ENCODE measurements around the gene UQCC5.

DNA sequence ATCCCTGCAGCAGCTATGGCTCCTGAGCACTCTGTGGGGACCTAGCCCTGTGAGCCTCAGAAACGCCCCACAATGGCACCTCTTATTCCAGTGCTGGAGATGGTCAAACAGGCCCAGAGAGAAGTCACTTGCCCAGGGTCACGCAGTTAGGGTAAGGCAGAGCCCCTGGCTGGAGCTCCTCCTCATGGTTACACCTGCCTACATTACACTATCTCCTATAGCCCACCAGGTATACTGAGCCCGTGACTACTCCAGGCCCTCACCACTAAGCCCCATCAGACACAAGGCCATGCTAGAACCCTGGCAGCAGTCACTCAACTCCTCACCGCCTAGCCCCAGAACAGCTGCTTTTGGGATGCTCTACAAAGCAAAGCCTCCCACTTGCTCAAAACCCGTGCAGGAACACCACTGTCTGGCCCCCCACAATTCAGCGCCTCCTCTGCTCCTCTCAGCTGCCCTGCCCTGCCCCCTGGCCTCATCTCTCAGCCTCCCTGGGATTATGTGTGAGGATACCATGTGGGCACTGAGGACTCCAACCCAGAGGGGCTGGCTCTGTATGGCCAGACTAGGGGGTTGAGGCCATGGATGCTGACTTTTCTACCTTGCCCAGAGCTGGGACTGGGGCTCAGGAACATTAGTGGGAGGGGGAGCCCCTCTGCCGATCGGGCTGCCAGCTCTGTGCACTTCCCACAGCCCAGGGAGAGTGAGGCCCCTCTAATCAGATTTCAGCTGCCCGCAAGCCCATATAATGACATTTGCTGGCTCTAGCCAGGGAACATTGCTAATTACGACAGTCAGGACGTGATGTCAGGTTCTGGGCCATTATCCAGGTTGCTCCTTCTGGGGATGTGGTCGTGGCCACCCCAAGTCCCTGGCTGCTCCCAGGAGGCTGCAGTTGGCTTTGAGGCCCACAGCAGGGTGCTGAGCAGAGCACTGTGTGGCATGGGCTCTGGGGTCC lies 6.8 kb upstream of the UQCC5 start:
- TF ChIP-seq, protein P1, sequence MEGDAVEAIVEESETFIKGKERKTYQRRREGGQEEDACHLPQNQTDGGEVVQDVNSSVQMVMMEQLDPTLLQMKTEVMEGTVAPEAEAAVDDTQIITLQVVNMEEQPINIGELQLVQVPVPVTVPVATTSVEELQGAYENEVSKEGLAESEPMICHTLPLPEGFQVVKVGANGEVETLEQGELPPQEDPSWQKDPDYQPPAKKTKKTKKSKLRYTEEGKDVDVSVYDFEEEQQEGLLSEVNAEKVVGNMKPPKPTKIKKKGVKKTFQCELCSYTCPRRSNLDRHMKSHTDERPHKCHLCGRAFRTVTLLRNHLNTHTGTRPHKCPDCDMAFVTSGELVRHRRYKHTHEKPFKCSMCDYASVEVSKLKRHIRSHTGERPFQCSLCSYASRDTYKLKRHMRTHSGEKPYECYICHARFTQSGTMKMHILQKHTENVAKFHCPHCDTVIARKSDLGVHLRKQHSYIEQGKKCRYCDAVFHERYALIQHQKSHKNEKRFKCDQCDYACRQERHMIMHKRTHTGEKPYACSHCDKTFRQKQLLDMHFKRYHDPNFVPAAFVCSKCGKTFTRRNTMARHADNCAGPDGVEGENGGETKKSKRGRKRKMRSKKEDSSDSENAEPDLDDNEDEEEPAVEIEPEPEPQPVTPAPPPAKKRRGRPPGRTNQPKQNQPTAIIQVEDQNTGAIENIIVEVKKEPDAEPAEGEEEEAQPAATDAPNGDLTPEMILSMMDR (IDR thresholded peaks at IDR 0.05; ENCODE audit: poor library complexity, severe bottlenecking): no peak
- no peak for TF ChIP-seq TAF1 (IDR thresholded peaks at IDR 0.05; ENCODE audit: low read depth)
- TF ChIP-seq, protein P2, sequence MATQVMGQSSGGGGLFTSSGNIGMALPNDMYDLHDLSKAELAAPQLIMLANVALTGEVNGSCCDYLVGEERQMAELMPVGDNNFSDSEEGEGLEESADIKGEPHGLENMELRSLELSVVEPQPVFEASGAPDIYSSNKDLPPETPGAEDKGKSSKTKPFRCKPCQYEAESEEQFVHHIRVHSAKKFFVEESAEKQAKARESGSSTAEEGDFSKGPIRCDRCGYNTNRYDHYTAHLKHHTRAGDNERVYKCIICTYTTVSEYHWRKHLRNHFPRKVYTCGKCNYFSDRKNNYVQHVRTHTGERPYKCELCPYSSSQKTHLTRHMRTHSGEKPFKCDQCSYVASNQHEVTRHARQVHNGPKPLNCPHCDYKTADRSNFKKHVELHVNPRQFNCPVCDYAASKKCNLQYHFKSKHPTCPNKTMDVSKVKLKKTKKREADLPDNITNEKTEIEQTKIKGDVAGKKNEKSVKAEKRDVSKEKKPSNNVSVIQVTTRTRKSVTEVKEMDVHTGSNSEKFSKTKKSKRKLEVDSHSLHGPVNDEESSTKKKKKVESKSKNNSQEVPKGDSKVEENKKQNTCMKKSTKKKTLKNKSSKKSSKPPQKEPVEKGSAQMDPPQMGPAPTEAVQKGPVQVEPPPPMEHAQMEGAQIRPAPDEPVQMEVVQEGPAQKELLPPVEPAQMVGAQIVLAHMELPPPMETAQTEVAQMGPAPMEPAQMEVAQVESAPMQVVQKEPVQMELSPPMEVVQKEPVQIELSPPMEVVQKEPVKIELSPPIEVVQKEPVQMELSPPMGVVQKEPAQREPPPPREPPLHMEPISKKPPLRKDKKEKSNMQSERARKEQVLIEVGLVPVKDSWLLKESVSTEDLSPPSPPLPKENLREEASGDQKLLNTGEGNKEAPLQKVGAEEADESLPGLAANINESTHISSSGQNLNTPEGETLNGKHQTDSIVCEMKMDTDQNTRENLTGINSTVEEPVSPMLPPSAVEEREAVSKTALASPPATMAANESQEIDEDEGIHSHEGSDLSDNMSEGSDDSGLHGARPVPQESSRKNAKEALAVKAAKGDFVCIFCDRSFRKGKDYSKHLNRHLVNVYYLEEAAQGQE (IDR thresholded peaks at IDR 0.05; ENCODE audit: borderline replicate concordance): no peak
- no peak for TF ChIP-seq SMC3 (conservative IDR thresholded peaks at IDR 0.05; ENCODE audit: poor library complexity)
- no peak for TF ChIP-seq POLR2AphosphoS5 (IDR thresholded peaks at IDR 0.05)
- TF ChIP-seq EP300 (conservative IDR thresholded peaks at IDR 0.05; ENCODE audit: poor library complexity, severe bottlenecking): no peak
